OCI-M1 (cell line): ENCODE results near the gene PC.

ENCODE experiments used
- DNase-seq: peaks from one replicate; lab custom pipeline; 2025; lab: John Stamatoyannopoulos, UW

Gene PC

DNA sequence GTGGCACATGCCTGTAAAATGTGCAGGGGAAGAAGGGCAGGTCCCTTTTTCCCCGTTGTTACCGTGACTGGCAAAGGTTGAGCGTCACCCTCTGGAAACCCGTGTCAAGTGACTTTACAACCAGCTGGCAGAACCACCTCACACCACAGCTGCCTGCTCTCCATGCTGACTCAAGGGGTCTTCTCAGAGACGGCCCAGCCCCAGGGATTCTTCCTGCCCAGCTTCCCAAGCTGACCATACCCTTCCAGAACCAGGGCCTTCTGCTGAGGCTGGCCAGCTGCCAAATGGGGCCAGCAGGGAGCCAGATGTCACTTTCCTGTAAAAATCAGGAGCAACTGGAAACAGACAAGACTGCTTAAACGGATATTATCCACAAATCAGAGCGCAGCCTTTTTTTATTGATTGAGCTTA lies 6.3 kb downstream of the PC start:
- DNase-seq, result no peak

DNA sequence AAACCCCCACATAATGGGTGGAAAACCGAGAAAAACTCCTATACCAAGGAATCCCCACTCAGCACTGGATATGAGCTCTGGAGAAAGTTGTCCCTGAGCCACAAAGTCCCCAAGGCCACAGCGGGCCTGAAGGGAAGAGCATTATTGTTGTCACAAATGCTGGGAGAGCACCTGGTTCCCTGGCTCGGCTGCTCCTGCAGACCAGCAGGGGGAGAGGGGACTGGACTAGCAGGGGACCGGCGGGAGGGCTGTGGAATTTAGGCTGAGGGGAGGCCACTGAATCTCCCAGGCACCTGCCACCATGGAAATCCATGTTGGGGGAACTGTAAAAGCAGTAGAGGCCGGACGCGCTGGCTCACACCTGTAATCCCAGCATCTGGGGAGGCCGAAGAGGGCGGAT lies 7.0 kb downstream of the PC start:
- no peak for DNase-seq

DNA sequence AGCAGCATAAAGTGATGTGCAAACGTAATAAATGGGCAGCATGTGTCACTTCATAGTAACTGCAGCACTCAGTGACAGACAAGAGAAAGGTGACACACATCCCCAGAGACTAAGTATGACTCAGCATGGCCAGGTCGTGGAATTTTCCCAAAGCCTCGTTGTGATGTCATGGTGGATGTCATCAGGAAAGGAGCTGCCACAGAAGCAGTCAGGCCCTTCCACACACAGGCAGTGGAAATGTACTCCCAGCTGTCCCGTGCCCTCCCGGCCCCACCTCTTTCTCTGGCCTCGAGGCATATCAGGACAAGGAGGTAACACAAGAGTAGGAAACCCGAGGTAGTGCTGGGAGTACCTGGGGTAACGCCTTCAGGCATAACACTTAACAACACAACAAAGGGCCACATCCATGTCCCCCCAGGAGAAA lies 8.1 kb downstream of the PC start:
- no peak for DNase-seq

DNA sequence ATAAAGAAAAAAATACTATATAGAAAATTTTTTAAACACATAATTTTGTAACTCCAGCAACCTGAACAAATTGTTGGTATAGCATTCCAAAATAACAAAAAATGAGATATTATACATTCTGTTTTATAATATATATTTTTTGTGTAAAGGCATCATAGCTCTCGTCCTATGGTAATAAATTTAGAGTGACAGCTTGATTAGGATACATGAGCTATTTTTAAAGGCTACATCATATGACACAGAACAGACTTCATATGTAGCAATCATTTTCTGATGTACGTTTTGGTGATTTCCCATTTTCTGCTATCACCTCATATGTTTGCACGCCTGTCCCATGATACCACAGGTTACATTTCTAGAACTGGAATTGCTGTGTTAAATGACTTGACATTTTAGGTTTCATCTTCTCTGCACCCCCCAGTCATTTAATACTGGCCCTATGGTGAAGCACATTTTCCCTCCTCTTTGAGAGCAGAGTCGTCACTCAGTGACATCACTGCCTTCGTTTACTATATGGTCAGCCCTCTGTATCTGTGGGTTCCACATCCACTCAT lies 19.5 kb downstream of the PC start:
- no peak for DNase-seq

DNA sequence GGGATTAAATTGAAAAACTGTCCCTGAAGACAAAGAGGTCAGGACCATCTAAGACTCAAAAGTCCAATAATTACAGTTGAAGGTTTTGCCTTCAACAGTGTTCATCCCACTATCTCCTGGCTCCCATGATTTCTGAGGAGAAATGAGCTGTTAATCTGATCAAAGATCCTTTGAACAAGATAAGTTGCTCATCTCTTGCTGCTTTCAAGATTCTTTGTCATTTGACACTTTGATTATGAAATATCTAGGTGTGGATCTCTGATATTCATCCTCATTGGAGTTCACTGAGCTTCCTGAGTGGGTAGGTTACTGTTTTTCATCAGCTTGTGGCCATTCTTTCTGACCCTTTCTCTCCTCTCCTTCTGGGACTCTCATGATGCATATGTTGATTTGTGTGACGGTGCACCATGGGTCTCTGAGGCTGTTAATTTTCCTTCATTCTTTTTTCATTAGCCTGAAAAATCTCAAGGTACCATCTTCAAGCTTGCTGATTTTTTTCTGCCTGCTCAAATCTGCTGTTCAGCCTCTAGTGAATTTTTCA lies 20.9 kb downstream of the PC start:
- DNase-seq, result no peak

DNA sequence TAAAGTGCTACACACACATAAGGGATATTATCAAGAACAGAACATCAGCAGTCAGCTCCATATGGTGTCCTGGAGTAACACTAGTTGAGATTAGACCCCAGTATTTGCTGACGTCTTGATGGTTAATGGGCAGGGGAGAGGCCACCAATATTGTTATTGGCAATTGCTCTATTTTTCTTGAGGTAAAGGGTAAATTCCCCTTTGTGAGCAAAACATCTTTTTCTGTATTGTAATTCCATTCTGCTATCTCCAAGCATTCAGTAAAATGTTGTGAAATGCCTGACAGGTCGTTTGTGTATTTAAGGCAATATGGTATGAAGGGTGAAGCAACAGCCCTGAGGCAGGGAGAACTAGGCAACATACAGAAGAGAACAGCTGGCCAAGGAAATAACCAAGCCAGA lies 21.9 kb downstream of the PC start:
- DNase-seq, result no peak

DNA sequence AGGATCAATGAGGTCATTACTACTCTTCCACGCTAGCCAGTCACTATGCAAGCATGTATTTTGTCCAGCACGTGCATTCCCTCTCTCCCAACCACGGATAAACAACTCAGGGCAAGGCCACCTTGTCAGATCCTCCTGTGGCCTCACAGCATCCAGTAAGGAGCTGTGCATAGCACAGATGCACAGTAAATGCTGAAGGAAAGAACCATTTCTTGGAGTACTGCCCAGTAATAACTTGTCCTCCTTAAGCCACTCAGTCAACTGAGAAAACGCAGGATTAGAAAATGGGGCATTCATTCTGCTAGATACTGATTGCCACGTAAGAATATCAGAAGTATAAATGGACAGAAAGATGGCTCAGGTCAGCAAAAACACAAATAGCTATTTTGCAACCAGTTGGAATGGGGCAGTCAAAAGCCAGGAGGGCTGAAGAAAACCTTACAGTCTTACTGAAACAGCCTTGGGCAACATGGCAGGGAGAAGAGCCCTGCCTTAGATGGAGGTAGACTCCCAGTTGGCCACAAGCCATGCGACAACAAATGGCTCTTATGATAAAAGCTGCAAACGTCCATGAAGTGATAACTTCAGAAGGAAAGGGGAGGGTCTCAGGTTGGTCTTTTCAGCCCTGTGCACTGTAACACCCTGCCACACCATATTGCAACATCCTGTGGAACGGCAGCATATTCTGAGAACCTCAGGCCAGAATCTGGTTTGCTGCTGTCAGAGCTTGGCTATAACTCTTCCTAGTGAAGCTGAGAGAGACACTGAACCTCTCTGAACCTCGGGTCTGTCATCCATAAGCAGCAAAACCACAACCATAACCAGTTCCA lies 23.0 kb downstream of the PC start:
- DNase-seq, result peak; percentile 90

DNA sequence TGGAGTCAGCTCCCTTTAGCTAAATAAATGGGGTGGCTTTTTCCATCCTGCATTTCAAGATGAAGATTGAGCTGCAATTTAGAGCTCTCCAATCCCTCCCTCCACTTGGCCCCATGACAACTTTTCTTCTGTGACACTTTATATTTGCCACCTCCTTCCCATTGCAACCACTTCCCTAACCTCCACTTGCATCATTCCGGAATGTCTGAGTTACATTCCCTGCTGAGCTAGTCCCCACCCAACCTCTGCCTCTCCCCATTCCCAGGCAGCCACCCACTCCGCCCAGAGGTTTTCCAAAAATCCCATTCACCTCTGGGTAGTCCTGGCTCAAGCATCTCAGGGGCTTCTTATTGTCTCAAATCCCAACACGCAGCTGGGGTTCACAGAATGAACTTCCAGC lies 24.7 kb downstream of the PC start:
- DNase-seq, result no peak

DNA sequence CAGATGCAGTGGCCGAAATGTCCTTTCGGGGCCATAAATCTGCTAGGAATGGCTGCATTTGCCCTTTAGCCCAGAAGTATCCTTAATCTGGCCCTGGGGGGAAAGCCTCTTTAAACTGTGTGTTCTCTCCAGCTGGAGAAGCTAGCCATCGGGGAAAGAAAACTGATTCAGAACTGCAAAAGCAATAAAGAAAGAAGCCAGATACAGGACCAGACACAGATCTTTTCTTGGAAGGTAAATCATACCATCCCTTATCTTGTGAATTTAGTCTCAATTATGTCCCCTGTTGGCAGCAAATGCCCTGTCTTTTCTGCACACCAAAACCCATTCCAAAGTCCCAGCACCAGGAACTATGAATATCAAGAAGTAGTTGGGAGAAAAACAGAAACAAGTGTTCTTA lies 25.6 kb downstream of the PC start:
- no peak for DNase-seq

DNA sequence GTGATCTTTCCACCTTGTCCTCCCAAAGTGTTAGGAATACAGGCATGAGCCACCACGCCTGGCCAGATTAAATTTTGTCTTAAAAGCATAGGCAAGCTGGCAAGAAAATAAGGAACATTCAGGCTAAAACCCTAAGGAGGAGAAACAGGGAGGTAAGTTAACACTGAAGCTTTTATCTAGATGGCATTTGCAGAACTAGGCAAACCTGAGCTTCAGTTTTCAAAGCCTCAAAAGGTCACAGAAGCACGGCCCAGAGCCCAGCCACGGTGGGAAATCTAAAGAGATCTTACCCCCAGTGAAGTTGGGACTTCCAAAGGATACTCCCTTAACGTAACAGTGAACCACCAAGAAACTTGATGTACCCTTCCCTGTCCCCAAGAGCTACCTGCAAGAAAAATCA lies 28.4 kb downstream of the PC start:
- DNase-seq, result no peak

DNA sequence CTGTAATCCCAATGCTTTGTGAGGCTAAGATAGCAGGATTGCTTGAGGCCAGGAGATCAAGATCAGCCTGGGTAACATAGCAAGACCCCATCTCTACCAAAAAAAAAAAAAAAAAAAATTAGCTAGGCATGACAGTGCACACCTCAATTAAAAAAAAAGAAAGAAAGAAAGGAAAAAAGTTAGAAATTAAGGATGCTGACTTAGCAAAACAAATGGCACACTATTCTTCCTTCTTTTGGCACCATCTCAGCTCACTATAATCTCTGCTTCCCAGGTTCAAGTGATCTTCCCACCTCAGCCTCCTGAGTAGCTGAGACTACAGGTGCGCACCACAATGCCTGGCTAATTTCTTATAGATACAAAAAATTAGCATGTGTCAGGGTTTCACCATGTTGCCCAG lies 33.9 kb downstream of the PC start:
- no peak for DNase-seq

DNA sequence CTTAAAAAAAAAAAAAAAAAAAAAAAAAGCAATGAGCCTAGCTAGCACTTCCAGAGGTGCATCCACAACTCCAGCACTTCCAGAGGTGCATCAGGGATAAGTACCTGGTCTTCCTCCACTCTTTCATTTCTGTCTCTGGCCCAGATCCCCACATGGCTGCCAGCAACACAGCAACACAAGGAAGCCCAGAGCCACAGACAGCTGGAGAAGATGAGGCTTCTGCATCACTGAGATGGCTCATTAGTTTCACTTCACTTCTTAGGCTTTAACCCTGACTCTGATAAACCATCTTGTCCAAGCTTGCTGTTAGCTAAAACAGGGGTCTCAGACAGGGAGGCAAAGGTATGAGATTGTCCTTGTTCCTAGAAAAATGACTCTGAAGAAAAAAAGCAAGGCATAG lies 35.6 kb downstream of the PC start:
- DNase-seq, result no peak

DNA sequence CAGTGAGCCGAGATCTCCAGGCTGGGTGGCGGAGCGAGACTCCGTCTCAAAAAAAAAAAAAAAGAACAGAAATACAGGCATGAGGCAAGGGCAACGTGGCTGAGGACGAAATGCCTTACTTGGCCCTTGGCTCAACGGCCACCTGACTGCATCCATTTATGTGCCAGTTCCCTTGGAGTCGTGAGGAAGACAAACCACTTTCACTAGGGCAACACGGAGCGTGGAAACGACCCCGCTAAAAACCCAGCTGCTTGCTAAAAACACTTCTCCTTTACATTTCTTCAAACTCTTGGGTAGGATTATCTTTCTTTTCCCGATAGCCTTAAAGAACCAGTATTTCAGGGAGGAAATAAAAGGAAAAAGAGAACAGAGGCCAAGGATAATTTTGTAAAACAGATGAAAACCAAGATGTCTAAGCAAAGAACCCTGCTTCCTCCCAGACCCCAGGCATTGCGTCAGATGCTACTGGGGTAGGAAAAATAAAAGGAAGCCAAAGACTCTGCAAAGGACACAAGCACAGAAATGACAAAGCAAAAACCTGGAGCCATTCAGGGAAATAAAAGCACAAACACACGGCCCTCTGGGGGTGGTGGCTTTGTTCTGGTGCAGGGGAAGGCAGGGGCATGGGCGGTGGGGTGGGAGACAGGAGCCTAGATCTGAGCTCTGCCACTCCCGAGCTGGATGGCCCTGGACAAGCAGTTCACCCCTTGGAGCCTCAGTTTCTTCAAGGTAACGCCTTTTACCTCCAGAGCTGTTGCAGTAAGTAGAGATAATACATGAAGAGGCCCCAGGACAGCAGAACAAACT lies 37.0 kb downstream of the PC start:
- DNase-seq, result peak; percentile 42

DNA sequence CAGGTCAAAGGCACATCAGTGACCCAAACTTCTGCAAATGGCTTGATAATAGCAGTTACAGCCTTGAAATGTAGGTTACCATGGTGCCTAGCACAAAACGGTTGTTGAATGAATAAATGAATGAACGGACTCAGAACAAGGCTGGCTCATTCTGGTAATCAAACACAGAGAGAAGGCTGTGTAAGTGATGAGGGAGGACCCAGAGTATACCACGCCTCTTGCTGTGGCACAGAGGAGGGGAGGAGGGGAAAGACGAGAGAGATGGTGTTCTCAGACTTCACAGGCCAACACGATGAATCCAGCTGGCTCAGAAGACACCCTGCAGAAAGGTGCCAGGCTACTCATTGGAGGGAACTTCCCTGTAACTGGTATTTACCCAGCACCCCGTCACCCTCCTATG lies 38.3 kb downstream of the PC start:
- no peak for DNase-seq

DNA sequence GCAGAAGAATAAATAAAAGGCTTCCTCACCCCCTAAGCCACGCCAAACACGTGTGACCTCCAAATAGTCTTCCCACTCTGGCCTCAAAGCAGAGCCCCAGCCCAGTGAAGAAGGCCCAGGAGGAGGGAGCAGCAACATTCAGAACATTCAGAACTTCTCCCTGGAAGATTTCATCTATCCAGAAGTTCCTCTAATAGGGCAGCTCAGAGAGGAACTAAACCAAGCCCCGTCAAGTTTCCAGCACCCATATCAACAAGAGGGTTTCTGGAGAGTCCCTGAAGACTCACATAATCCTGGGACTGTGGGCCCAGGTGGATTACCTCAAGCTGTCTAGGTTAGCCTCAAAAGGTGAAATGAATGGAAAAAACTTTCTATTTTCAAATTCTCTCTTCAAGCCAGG lies 39.4 kb downstream of the PC start:
- no peak for DNase-seq

DNA sequence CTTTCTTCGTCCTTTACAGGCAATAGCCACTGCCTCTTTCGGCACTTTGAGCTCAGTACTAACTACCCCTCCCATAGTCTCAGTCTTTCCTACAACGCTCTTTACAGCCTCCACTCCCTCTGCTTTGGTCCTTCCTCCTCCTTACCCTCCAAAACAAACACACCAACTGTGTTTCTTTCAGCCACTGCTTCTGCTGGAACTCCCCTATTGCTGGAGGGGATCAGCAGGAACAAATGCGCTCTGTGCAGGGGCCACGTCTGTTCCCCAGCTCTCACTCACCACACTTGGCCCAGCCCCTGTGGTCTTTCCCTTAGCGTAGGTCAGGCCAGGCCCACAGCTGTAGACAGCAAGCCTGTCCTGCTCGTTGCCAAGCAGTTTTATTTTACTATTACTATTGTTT lies 42.3 kb downstream of the PC start:
- no peak for DNase-seq

DNA sequence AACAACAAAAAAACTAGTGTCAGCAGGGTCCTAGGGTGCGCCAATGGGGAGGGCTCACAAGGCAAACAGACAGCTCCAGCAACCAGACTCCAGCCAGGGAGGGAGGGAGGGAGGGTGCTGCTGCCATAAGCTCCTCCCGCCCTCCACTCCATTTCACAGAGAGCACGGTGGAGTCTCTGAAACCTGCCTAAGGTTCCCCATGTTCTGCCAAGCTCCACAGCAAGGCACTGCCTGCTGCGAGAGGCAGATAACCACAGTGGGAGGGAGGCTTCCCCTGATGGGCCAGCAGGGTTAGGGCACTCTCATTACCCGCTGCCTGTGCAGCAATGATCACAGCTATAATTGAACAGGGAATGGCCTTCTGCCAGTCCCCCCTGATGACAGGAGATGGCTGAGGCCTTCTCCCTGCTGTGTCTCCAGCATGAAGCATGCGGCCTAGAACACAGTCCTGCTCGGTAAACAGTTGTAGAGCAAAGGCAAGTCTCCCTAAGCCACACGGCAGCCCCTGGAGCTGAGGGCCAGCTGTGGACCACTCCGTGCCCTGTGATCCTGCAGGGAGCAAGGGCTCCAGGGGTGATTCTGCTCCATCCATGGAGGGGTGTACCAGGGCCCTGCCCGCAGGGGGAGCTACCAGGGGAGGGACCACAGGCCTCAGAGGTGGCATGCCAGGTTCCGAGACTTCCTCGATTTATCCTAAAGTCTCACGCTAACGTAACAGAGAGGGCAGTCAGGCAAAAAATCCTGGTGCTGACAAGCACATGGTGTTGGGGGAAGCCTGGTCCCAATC lies 42.9 kb downstream of the PC start:
- no peak for DNase-seq

DNA sequence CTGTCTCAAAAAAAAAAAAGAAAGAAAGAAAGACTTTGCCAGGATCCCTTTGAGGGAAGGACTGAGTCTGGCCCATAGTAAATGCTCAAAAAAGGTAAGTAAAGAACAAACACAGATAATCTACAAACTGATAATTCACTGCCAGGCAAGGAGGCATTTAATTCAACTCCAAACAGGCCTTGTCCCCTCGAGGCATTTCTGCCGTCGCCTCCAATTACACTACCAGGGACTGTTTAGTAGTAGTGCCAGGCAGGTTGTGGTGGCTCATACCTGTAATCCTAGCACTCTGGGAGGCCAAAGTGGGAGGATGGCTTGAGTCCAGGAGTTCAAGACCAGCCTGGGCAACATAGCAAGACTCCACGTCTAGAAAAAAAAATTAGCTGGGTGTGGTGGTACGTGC lies 43.7 kb downstream of the PC start:
- DNase-seq, result no peak

DNA sequence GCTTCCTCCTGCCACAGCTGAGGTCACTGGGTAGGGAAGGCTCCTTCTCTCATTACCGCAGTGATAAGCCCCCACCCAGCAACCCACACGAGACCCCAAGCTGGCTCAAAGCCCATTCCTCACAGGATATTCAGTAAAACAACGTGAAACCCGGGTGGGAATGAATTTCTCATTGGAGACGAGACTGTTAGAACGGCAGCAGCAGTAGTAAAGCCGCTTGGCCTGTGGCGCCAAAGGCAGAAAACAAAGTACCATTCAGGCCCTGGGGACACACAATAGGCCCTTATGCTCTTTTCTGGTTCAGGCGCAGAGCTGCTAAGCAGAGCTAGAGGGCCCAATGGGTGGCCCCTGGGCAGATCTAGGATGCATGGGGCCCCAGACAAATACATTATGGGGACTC lies 45.3 kb downstream of the PC start:
- DNase-seq, result no peak

DNA sequence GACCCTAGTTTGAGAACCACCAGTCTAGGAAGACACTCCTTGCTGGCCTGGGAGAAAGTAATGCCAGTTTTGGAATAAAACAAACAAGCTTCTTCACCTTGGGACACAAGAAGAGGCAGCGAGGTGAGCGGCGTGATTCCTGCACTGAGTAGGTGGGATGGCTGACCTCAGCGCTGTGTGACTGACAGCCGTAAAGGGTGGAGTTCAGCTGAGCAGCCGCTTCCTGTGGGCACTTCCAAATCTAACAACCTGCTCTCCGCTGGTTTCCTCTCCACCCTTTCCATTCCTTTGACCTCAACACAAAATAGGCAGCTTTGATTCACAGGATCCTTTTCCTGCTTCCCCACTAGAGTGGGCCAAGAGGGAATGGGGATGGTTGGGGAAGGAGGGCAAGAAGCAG lies 45.8 kb downstream of the PC start:
- no peak for DNase-seq

DNA sequence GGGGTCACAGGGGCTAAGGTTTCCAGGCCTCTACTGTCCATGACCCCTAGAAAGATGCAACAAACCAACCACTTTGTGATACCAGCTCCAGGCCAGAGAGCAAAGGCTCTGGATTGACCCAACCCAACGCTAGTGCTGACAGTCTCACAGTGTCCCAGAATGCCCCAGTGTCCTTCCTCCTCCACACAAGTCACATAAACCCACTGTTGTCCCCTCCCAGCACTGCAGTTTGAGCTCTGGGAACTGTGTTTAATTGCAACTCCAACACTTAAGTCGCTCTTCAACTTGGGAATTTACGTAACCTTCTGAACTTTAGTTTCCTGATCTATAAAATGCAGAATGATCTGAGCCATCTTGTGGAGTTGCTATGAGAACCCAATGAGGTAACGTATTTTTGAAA lies 47.5 kb downstream of the PC start:
- DNase-seq, result no peak

DNA sequence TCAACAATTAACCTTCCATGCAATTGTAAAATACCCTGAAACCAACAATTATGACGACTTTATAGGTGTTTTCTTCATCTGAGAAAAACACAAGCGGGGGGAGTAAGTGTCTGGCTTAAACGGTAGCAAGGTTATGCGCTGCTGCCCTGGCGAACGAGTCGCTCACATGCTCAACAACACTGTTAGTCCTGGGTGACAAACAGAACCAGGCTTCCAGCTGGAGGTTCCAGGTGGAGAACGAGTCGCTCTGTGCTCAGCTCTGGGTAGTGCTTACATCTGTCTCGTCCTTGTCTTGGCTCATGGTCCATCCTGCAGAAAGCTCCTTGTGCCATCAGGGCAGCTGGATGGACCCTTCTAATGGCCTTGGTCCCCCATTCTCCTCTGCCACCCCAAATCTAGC lies 48.2 kb downstream of the PC start:
- DNase-seq, result no peak
